Hematopoietic multipotent progenitor cell treated with erythropoietin and hydrocortisone succinate and interleukin-3 and kit ligand, for 15 days (in vitro differentiated cells): ENCODE data around the gene SWSAP1.
A peak's percentile ranks its signal among the peaks of the same experiment; 100 is the strongest.
"Not testable (repeated sequence)": the region's sequence is repeated elsewhere in the genome, so short reads cannot be mapped to it uniquely, and the experiment has no call there.

Experiments used
- DNase-seq: peaks from one replicate; pipeline ENCODE4 v3.0.0-alpha.2; 2015; ENCODE audit warnings: low spot score

The SWSAP1 gene

GRCh38 chr19:11374433-11375142, at the start of gene SWSAP1:
SWSAP1 (plus strand) TSS chr19:11374666; CDS start chr19:11374681, 15 bp downstream.
- peak; percentile 98 for DNase-seq

- DNase-seq: no peak
Measured at GRCh38 chr19:11324748-11325389, 49.6 kb upstream of the SWSAP1 start.

- no peak for DNase-seq
Measured at GRCh38 chr19:11325544-11325943, 48.9 kb upstream of the SWSAP1 start.

- no peak for DNase-seq
Measured at GRCh38 chr19:11330127-11330526, 44.3 kb upstream of the SWSAP1 start.

GRCh38 chr19:11331502-11331901, 43.0 kb upstream of the SWSAP1 start:
- DNase-seq: no peak

GRCh38 chr19:11332822-11333221, 41.6 kb upstream of the SWSAP1 start:
- DNase-seq: no peak

GRCh38 chr19:11333838-11334237, 40.6 kb upstream of the SWSAP1 start:
- DNase-seq: not testable (repeated sequence)

GRCh38 chr19:11335449-11336146, 38.9 kb upstream of the SWSAP1 start:
- DNase-seq: no peak

- no peak for DNase-seq
Measured at GRCh38 chr19:11337080-11337479, 37.4 kb upstream of the SWSAP1 start.

- DNase-seq: no peak
Measured at GRCh38 chr19:11338121-11338520, 36.3 kb upstream of the SWSAP1 start.

GRCh38 chr19:11338569-11339253, 35.8 kb upstream of the SWSAP1 start:
- DNase-seq: no peak

GRCh38 chr19:11339254-11340098, 35.0 kb upstream of the SWSAP1 start, which contains the start of gene RAB3D:
RAB3D (minus strand) TSS chr19:11339657; CDS start chr19:11337399, 2,258 bp downstream.
- peak; percentile 55 for DNase-seq

GRCh38 chr19:11340099-11340467, 34.4 kb upstream of the SWSAP1 start:
- not testable (repeated sequence) for DNase-seq

- DNase-seq: no peak
Measured at GRCh38 chr19:11342429-11342828, 32.0 kb upstream of the SWSAP1 start.

- no peak for DNase-seq
Measured at GRCh38 chr19:11345122-11345803, 29.2 kb upstream of the SWSAP1 start.

- peak; percentile 100 for DNase-seq
Measured at GRCh38 chr19:11346104-11346940, 28.1 kb upstream of the SWSAP1 start, which contains the start of the genes CCDC159 and TMEM205. CCDC159 (plus strand) TSS chr19:11346519; CDS start chr19:11346607, 88 bp downstream. TMEM205 (minus strand) TSS chr19:11346268; CDS start chr19:11345619, 649 bp downstream.

GRCh38 chr19:11347546-11348039, 26.9 kb upstream of the SWSAP1 start:
- DNase-seq: no peak

GRCh38 chr19:11349171-11349570, 25.3 kb upstream of the SWSAP1 start:
- no peak for DNase-seq

- not testable (repeated sequence) for DNase-seq
Measured at GRCh38 chr19:11354102-11354501, 20.4 kb upstream of the SWSAP1 start.
